ENCODE results near the gene KLHL11.

The KLHL11 gene

GRCh38 chr17:41870097-41870496, 4.9 kb upstream of the KLHL11 start:
- no peak for TF ChIP-seq CTCF (IDR thresholded peaks at IDR 0.05; ENCODE audit: low read depth, low read length)
- H3K4me3 ChIP-seq (ENCODE audit: low read depth, low read length), result no peak overlapping the region
- no peaks in the 10 kb centered on the region for H3K9me3 ChIP-seq
- no peaks in the 10 kb centered on the region for H3K27me3 ChIP-seq
- H3K4me1 ChIP-seq, result no peaks in the 10 kb centered on the region
- H3K36me3 ChIP-seq, result peaks cover 79% of the 10 kb centered on the region
- DNase-seq, result no peak

GRCh38 chr17:41869426-41869825, 4.2 kb upstream of the KLHL11 start:
- DNase-seq, result no peak
- Histone ChIP-seq H3K9me3 (no peaks in the 10 kb centered on the region), H3K36me3 (peaks cover 73% of the 10 kb centered on the region), H3K4me1 (no peaks in the 10 kb centered on the region), H3K4me3 (ENCODE audit: low read depth, low read length) (no peak overlapping the region), H3K27me3 (no peaks in the 10 kb centered on the region)
- TF ChIP-seq CTCF (IDR thresholded peaks at IDR 0.05; ENCODE audit: low read depth, low read length), result no peak

GRCh38 chr17:41868568-41868967, 3.3 kb upstream of the KLHL11 start:
- no peaks in the 10 kb centered on the region for H3K4me1 ChIP-seq
- H3K27me3 ChIP-seq, result no peaks in the 10 kb centered on the region
- no peak for DNase-seq
- peaks cover 64% of the 10 kb centered on the region for H3K36me3 ChIP-seq
- no peaks in the 10 kb centered on the region for H3K9me3 ChIP-seq
- no peak overlapping the region for H3K4me3 ChIP-seq (ENCODE audit: low read depth, low read length)
- TF ChIP-seq CTCF (IDR thresholded peaks at IDR 0.05; ENCODE audit: low read depth, low read length), result no peak

GRCh38 chr17:41865596-41865893, 322 bp upstream of the KLHL11 start:
- Histone ChIP-seq H3K4me1 (peaks cover 3% of the 10 kb centered on the region), H3K4me3 (ENCODE audit: low read depth, low read length) (peak overlapping the region; percentile 40), H3K36me3 (peaks cover 34% of the 10 kb centered on the region), H3K27me3 (no peaks in the 10 kb centered on the region), H3K9me3 (no peaks in the 10 kb centered on the region)
- no peak for TF ChIP-seq CTCF (IDR thresholded peaks at IDR 0.05; ENCODE audit: low read depth, low read length)
- no peak for DNase-seq

- no peak for DNase-seq
- H3K9me3 ChIP-seq, result no peaks in the 10 kb centered on the region
- peaks cover 11% of the 10 kb centered on the region for H3K4me1 ChIP-seq
- no peaks in the 10 kb centered on the region for H3K27me3 ChIP-seq
- H3K4me3 ChIP-seq (ENCODE audit: low read depth, low read length), result peak overlapping the region; percentile 97
- no peak for TF ChIP-seq CTCF (IDR thresholded peaks at IDR 0.05; ENCODE audit: low read depth, low read length)
- peaks cover 23% of the 10 kb centered on the region for H3K36me3 ChIP-seq
Observed at GRCh38 chr17:41864498-41864835, 756 bp downstream of the KLHL11 start.

GRCh38 chr17:41863074-41863848, 2.0 kb downstream of the KLHL11 start:
- Histone ChIP-seq H3K36me3 (peaks cover 17% of the 10 kb centered on the region), H3K4me3 (ENCODE audit: low read depth, low read length) (peak overlapping the region; percentile 97), H3K27me3 (no peaks in the 10 kb centered on the region), H3K4me1 (peaks cover 11% of the 10 kb centered on the region), H3K9me3 (no peaks in the 10 kb centered on the region)
- TF ChIP-seq CTCF (IDR thresholded peaks at IDR 0.05; ENCODE audit: low read depth, low read length), result no peak
- no peak for DNase-seq
